ENCODE measurements around the gene AFF1. TPM values are rescaled to one million over a fixed set of nuclear protein-coding genes. Genes with fewer than 3 reads are reported as not detected.
A peak's percentile ranks its signal among the peaks of the same experiment; 100 is the strongest.

The AFF1 gene
- total and polyA plus RNA-seq, 2 experiments from 2014 or later = 31.9 to 38.7 TPM

DNA sequence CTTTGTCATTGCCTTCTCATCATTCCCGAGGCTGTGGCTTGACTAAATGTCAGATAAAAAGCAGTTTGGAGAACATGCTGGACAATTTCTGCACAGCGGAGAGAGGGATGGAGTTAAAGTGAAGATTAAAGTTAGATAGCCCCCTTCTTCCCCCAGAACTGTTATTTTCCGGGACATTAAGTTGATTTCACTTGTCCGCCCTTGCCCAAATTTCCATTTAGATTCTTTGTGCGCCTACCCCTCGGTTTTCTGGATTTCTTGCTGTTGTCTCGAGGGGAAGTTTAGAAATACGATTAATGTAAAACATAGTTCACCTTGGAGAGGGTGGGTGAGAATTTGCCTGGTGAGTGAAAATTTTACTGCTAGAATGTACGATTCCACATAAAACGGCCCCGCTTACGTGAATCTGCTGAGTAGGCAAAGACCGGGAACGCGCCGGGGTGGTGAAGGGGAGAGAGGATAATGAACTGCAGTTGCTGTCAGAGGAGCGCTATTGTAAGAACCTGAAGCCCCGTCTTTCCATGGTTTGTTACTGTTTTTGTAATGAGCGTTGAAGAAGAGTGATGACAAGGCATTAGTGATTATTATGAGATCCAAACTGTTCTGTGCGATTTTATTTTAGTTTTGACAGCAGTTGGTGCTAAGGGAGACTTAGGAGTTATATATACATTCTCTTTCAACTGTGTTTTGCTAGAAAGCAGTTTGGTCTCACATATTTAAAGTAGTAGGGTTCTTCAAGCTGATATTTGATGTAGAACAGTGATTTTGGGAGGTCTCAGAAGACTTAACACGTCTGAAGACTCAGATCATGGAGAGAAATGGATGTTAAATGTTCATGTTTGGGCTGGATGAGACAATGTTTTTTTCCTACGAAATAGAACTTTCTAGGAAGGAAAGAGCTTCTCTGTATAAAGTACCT, 73.0 kb downstream of the AFF1 start:
- H2AFZ ChIP-seq = peak overlapping the region; percentile 57
- 3% methylated on average over 22 of the region's 22 CpGs for WGBS (ENCODE audit: low lambda C conversion rate, missing lambda C conversion rate)

DNA sequence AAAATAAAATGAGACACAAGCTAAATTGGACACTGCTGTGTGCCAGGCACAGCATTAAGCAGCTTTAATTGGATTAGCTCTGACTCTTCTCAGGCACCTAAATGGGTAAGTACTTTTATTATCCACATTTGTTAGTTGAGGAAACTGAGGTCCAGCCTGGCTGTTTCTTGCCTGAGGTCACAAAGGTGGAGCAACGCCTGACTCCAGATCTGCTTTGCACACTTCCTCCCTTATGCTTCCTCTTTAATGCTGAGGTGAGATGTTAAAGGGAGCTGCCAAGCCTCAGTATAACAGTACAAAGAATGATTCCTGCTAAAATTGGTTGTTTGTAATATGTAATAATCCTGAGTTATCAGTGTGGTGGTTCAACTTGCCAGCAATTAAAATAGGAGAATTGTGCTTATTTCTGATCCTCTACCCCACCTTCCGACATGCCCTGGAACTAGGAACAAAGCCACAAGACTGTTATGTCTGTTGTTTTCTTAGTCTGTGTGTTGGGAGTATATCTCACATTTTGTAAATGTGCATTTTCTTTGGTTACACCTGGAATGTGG, 74.4 kb downstream of the AFF1 start:
- Histone ChIP-seq H2AFZ (no peak overlapping the region), H3K36me3 (replicated peaks; ENCODE audit: insufficient read depth, low read depth) (no peaks in the 10 kb centered on the region), H3K27me3 (no peaks in the 10 kb centered on the region), H3K9me2 (replicated peaks; ENCODE audit: insufficient read depth) (no peaks in the 10 kb centered on the region), H3K4me1 (ENCODE audit: insufficient read depth) (peaks cover 27% of the 10 kb centered on the region), H3K79me2 (peaks cover 61% of the 10 kb centered on the region), H3K27ac (peak overlapping the region; percentile 100), H4K20me1 (ENCODE audit: insufficient read depth, poor library complexity, severe bottlenecking) (peaks cover 3% of the 10 kb centered on the region), H3K4me2 (peak overlapping the region; percentile 78), H3K9me3 (ENCODE audit: low read depth) (no peaks in the 10 kb centered on the region), H3K4me3 (no peak overlapping the region)
- TF ChIP-seq EZH2phosphoT487 (IDR thresholded peaks at IDR 0.05; ENCODE audit: low read depth, severe bottlenecking, unreplicated experiment) (no peak), EZH2 (IDR thresholded peaks at IDR 0.05; ENCODE audit: borderline replicate concordance) (no peak)
- TF ChIP-seq, protein P1, sequence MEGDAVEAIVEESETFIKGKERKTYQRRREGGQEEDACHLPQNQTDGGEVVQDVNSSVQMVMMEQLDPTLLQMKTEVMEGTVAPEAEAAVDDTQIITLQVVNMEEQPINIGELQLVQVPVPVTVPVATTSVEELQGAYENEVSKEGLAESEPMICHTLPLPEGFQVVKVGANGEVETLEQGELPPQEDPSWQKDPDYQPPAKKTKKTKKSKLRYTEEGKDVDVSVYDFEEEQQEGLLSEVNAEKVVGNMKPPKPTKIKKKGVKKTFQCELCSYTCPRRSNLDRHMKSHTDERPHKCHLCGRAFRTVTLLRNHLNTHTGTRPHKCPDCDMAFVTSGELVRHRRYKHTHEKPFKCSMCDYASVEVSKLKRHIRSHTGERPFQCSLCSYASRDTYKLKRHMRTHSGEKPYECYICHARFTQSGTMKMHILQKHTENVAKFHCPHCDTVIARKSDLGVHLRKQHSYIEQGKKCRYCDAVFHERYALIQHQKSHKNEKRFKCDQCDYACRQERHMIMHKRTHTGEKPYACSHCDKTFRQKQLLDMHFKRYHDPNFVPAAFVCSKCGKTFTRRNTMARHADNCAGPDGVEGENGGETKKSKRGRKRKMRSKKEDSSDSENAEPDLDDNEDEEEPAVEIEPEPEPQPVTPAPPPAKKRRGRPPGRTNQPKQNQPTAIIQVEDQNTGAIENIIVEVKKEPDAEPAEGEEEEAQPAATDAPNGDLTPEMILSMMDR (IDR thresholded peaks at IDR 0.05; ENCODE audit: poor library complexity) = no peak
- WGBS (ENCODE audit: low lambda C conversion rate, missing lambda C conversion rate) = 42% methylated on average over 2 of the region's 2 CpGs
- no peak for DNase-seq (ENCODE audit: low spot score)

More for the DNA sequence above, 73.0 kb downstream of the AFF1 start:
- H3K27ac ChIP-seq = peak overlapping the region; percentile 100
- TF ChIP-seq EZH2 (IDR thresholded peaks at IDR 0.05; ENCODE audit: borderline replicate concordance) = no peak
- TF ChIP-seq, protein P1 (IDR thresholded peaks at IDR 0.05; ENCODE audit: poor library complexity) = no peak
- TF ChIP-seq EZH2phosphoT487 (IDR thresholded peaks at IDR 0.05; ENCODE audit: low read depth, severe bottlenecking, unreplicated experiment) = no peak
- H4K20me1 ChIP-seq (ENCODE audit: insufficient read depth, poor library complexity, severe bottlenecking) = peaks cover 3% of the 10 kb centered on the region
- peak overlapping the region; percentile 78 for H3K4me2 ChIP-seq
- DNase-seq (ENCODE audit: low spot score) = peak; percentile 77
- H3K9me3 ChIP-seq (ENCODE audit: low read depth) = no peaks in the 10 kb centered on the region
- H3K36me3 ChIP-seq (replicated peaks; ENCODE audit: insufficient read depth, low read depth) = no peaks in the 10 kb centered on the region
- H3K4me1 ChIP-seq (ENCODE audit: insufficient read depth) = peaks cover 21% of the 10 kb centered on the region
- no peaks in the 10 kb centered on the region for H3K27me3 ChIP-seq
- H3K9me2 ChIP-seq (replicated peaks; ENCODE audit: insufficient read depth) = no peaks in the 10 kb centered on the region
- peaks cover 61% of the 10 kb centered on the region for H3K79me2 ChIP-seq
- H3K4me3 ChIP-seq = peak overlapping the region; percentile 96

DNA sequence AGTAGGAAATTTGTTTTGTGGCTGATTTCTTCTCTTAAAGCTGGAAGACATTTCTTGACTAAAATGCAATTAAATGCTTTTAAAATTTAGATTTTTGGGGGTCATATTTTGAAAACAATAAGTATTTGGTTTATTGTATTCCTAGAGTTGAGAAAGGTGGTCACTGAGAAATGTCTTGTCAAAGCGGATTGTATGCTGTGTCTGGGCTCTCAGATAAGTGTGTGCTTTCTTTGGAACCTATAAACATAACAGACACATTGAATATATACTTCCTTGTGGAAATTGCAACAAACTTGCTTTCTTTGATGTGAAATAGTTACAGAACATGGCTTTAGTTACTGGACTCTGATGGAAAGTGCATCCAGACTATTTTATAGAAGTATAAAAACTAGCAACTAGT, 75.4 kb downstream of the AFF1 start:
- Histone ChIP-seq H3K27ac (peak overlapping the region; percentile 100), H3K4me2 (peak overlapping the region; percentile 78), H3K4me1 (ENCODE audit: insufficient read depth) (peaks cover 35% of the 10 kb centered on the region), H4K20me1 (ENCODE audit: insufficient read depth, poor library complexity, severe bottlenecking) (peaks cover 3% of the 10 kb centered on the region), H3K9me3 (ENCODE audit: low read depth) (no peaks in the 10 kb centered on the region), H3K27me3 (no peaks in the 10 kb centered on the region), H3K9me2 (replicated peaks; ENCODE audit: insufficient read depth) (no peaks in the 10 kb centered on the region), H3K79me2 (peaks cover 63% of the 10 kb centered on the region), H3K36me3 (replicated peaks; ENCODE audit: insufficient read depth, low read depth) (no peaks in the 10 kb centered on the region), H2AFZ (no peak overlapping the region), H3K4me3 (no peak overlapping the region)
- TF ChIP-seq EZH2 (IDR thresholded peaks at IDR 0.05; ENCODE audit: borderline replicate concordance) = no peak
- TF ChIP-seq, protein P1 (IDR thresholded peaks at IDR 0.05; ENCODE audit: poor library complexity) = no peak
- TF ChIP-seq EZH2phosphoT487 (IDR thresholded peaks at IDR 0.05; ENCODE audit: low read depth, severe bottlenecking, unreplicated experiment) = no peak
- DNase-seq (ENCODE audit: low spot score) = no peak
- WGBS (ENCODE audit: low lambda C conversion rate, missing lambda C conversion rate) = 61% methylated on average over 1 of the region's 1 CpG
